ENCODE data around the gene ENDOG.
"Not testable (repeated sequence)": the region's sequence is repeated elsewhere in the genome, so short reads cannot be mapped to it uniquely, and the experiment has no call there.

The ENDOG gene

GRCh38 chr9:128818099-128818838, at the start of gene ENDOG:
Gene ENDOG (plus strand): TSS chr9:128818500. CDS start chr9:128818685, 185 bp downstream.
- peak; percentile 99 for DNase-seq

GRCh38 chr9:128768606-128769005, 49.7 kb upstream of the ENDOG start:
- no peak for DNase-seq

DNA sequence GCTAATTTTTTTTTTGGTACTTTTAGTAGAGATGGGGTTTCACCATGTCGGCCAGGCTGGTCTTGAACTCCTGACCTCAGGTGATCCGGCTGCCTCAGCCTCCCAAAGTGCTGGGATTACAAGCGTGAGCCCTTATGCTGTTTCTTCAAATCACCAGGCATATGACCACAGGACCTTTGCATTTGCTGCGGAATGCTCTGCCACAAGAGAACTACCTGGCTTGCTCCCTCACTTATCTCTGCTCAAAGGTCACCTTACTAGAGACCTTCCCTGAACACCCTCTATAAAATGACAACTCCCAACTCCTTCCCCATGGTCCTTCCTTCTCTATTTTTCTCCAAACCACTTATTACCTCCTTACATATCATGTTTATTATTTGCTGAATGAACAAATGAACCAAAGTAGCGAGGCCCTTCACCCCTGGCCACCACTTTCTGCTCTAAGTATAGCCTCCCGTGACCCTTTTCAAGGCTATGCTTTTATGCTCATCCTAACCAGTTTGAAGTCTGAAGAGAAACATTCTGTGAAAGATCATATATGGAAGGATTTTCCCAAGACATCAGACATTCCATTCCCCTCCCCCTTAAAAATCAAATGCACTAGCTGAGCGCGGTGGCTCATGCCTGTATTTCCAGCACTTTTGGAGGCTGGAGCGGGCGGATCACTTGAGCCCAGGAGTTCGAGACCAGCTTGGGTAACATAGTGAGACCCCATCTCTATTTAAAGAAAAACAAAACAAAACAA, 47.8 kb upstream of the ENDOG start:
- no peak for DNase-seq

DNA sequence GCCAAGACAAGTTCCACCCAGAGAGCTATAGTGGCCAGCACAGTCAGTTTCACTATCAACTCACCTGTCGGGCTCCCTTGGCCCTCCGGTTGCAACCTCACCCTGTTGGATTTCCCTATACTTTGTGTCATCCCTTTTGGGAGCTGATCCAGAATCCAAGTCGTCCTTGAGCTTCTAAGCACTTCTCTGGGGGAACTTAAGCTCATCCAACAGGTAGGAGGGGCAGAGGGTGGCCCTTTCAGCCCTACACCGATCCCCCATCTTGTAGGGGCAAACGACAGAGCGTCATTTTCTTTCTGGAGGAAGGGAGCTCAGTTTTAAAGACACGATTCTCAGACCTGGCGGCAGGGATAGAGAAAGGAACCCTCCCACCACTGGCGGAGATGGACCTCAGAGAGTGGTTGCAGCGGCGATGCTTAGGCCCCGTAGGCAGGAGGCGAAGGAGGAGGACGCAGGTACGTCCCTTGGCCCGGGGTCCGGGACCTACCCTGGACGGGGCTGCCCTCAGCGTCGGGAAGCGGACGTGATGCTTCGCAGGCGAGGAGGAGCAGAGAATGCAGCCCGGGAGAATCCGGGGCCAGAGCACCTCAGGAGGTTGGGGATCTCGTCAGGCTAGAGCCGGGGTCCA, 47.1 kb upstream of the ENDOG start:
- DNase-seq: peak; percentile 66

DNA sequence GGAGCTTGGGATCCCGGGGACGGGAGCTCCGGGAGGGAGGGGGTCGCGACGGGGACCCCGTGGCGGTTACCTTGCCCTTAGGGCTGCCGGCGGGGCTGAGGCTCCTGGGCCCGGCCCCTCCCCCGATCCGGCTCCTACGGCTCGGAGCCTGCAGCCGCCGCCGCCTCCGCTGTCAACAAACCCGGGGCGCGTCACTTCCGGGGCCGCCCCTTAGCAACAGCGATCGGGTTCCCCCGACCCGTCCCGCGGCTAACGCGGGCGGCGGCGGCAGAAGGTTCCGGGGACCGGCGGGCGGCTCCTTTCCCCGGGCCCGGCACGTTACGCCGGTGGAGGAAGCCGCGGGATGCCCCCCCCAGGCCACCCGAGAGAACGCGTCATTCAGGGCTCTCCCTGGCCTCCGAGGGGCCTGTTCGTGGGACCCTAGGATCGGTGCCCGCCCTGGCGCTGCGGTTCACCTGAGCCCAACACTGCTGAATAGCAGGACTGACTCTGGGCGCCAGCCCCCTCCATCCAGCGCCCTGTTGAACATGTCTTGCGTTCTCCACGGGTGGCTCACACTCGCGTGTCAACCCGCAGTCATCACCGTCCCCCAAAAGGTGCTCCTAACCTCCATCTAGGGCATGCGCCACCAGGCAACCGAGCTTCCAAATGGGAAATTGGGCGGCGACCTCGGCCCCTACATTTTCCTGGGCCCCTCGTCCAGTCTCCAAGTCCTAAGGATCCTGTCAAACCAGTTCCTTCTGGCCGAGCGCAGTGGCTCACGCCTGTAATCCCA, 46.4 kb upstream of the ENDOG start, which contains the start of gene ZER1:
Gene ZER1 (minus strand): TSS at position 183 of the 775 bp plus-strand sequence. CDS start 16,362 bp downstream, outside the sequence.
- peak; percentile 98 for DNase-seq

GRCh38 chr9:128773049-128773448, 45.3 kb upstream of the ENDOG start:
- DNase-seq: no peak

DNA sequence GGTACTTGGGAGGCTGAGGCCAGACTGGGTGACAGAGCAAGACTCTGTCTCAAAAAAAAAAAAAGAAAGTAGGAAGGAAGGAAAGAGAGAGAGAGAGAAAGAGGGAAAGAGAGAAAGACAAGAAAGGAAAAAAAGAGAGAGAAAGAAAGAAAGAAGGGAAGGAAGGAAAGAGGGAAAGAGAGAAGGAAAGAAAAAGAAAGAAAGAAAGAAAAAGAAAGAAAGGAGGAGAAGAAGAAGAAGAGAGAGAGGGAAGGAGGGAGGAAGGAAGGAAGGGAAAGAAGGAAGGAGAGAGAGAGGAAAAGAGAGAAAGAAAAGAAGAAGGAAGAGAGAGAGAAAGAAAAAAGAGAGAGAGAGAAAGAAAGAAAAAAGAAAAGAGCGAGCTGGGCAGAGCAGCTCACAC, 43.5 kb upstream of the ENDOG start:
- no peak for DNase-seq

GRCh38 chr9:128780093-128780492, 38.2 kb upstream of the ENDOG start:
- not testable (repeated sequence) for DNase-seq

DNA sequence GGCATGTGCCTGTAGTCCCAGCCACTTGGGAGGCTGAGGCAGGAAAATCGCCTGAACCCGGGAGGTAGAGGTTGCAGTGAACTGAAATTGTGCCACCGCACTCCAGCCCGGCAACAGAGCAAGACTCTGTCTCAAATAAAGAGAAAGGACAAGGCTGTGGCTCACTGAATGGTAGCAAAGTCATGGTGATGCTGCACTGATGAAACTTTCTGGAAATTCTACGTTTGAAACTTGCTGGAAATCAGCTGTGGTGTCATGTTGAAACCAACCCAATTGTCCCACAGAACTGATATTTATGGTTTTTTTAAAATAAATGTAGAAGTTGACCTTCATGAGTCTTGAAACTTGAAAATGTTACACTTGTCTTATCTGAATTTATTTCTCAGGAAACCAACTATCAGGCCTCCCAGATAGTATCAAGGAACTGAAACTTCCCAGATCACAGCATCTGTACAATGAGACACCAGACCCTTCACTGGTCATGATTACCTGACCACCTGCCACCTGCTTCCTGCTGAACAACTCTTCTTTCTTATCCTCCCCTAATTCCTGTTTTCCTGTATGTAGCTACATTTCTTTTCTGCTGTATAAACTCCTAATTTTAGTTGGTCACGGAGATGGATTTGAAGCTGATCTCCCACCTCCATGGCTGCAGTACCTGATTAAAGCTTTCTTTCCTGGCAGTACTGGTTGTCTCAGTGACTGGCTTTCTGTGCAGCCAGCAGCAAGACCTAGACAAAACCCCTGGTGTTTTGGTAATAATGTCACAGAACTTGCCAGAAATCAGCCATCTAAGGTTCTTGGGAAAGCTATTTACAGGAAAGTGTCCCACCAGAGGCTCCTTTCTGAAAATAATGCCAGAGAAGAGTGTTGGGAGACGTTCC, 36.9 kb upstream of the ENDOG start:
- no peak for DNase-seq

DNA sequence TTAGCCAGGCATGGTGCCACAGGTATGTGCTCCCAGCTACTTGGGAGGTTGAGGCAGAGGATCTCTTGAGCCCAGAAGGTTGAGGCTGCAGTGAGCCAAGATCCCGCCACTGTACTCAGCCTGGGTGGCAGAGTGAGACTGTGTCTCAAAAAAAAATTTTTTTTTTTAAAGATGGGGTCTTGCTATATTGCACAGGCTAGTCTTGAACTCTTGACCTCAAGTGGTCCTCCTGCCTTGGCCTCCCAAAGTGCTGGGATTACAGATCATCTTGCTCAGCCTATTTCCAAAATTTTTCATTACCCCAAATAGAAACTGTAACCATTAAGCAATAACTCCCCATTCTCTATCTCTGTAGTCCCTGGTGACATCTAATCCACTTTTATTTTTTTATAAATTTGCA, 35.6 kb upstream of the ENDOG start:
- no peak for DNase-seq

GRCh38 chr9:128785427-128785826, 32.9 kb upstream of the ENDOG start:
- DNase-seq: no peak

- peak; percentile 95 for DNase-seq
Observed at GRCh38 chr9:128786681-128787601, 31.4 kb upstream of the ENDOG start, which contains the start of gene TBC1D13. Gene TBC1D13 (plus strand): TSS chr9:128787253. CDS start chr9:128787354, 101 bp downstream.

GRCh38 chr9:128787659-128788058, 30.6 kb upstream of the ENDOG start:
- no peak for DNase-seq

GRCh38 chr9:128788445-128788844, 29.9 kb upstream of the ENDOG start:
- no peak for DNase-seq

DNA sequence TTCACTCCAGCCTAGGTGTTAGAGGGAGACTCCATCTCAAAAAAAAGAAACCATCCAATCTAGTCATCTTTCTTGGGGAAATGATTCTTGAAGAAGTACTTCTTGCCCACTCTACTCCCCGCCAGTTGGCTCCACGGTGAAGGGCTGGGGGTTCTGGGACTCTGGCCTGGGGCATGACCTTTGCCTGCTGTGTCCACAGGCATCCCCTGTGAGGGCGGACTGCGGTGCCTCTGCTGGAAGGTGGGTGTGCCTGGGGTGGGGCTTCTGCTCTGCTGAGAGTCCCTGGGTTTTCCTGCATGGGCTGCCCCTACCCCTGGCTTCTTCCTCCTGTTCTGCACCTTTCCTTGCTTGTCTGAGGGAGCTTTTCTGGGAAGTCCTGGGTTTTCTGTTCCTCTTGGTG, 27.8 kb upstream of the ENDOG start:
- DNase-seq: no peak

- no peak for DNase-seq
Observed at GRCh38 chr9:128792134-128792533, 26.2 kb upstream of the ENDOG start.

- no peak for DNase-seq
Observed at GRCh38 chr9:128792978-128793686, 25.2 kb upstream of the ENDOG start.

DNA sequence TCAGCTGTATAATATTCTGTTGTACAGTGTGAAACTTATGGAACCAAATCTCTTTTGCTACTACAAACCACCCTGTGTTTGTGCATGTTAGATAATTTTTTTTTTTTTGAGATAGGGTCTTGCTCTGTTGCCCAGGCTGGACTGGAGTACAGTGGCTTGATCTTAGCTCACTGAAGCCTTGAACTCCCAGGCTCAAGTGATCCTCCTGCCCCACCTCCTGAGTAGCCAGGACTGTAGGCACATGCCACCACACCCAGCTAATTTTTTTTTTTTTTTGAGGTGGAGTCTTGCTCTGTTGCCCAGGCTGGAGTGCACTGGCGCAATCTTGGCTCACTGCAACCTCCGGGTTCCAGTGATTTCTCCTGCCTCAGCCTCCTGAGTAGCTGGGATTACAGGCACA, 23.3 kb upstream of the ENDOG start:
- not testable (repeated sequence) for DNase-seq

- no peak for DNase-seq
Observed at GRCh38 chr9:128798896-128799295, 19.4 kb upstream of the ENDOG start.

DNA sequence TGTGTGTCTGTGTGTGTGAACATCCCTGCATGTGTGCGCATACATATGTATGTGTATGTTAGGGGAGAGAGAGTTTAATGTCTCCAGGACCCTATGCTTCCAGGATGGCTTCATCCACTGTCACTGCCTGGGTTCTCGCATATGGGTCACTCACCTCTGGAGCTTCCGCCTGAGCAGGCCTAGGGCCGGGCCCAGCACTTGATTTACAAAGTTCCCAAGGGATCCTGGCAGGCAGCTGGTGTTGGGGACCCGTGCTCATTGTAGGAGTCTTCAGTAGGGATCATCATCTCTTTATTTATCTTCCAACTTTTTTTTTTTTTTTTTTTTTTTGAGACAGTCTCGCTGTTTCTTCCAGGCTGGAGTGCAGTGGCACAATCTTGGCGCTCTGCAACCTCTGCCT, 18.2 kb upstream of the ENDOG start:
- DNase-seq: no peak

Data from activated CD8-positive, alpha-beta memory T cell treated with anti-CD3 and anti-CD28 coated beads, Interleukin-2, amount 50 U/mL, for 48 hours (primary cell).